SK-N-SH (cell line): Measurements from ENCODE around the gene ICAM5. TPM values are rescaled to one million over a fixed set of nuclear protein-coding genes. Genes with fewer than 3 reads are reported as not detected.

Experiments
- CTCF ChIA-PET: fragments of 300-600, 350-600 bp; formaldehyde crosslinking; extraction: SDS; loops from one replicate; lab custom pipeline; 2021; lab: Yijun Ruan, JAX
- POLR2A ChIA-PET: fragments of 350-600 bp; sonication (Branson Sonifier 250); formaldehyde crosslinking; extraction: SDS; loops from one replicate; lab custom pipeline; 2020; ENCODE audit warnings: antibody characterized with exemption, inconsistent platforms; lab: Yijun Ruan, JAX
- DNase-seq: peaks from one replicate; pipeline ENCODE4 v3.0.0; 2012
- H2AFZ ChIP-seq: fragments of 200-600 bp; sonication (generic); 2 replicates; pipeline ENCODE4 v1.8.1; 2016; ENCODE audit warnings: antibody characterized with exemption, mild to moderate bottlenecking, low read depth
- H3F3A ChIP-seq: fragments of 200-600 bp; sonication (generic); replicated peaks from 2 replicates; pipeline ENCODE3; 2016; ENCODE audit warnings: antibody characterized with exemption, mild to moderate bottlenecking; ENCODE audit not compliant: insufficient read depth
- H3K27ac ChIP-seq, 2 experiments: fragments of 200-500 bp in 1 of 2; fragments of 200-600 bp in 1 of 2; sonication (Bioruptor generic) in 1 of 2; sonication (generic), shearing (Covaris generic) in 1 of 2; 2 replicates each; pipeline versions ENCODE4 v1.5.1 to v1.6.1; 2014 to 2016; ENCODE audit warnings: low read depth in 2 of 2, inconsistent platforms in 1 of 2, low read length in 1 of 2, mild to moderate bottlenecking in 1 of 2, mixed read lengths in 1 of 2
- H3K27me3 ChIP-seq: fragments of 200-600 bp; sonication (generic), shearing (Covaris generic); 2 replicates; pipeline ENCODE4 v1.6.1; 2016; ENCODE audit warnings: mixed run types; ENCODE audit not compliant: insufficient read depth
- H3K36me3 ChIP-seq, 2 experiments: fragments of 200-500 bp in 1 of 2; fragments of 200-600 bp in 1 of 2; sonication (Bioruptor generic) in 1 of 2; sonication (generic) in 1 of 2; replicated peaks in 1 of 2; 2 replicates each; pipeline versions ENCODE3 to v1.5.1; 2014 to 2016; ENCODE audit warnings: low read length in 1 of 2, mild to moderate bottlenecking in 1 of 2; ENCODE audit not compliant: insufficient read depth in 2 of 2, control insufficient read depth in 1 of 2
- H3K4me1 ChIP-seq, 2 experiments: fragments of 200-500 bp in 1 of 2; fragments of 200-600 bp in 1 of 2; sonication (Bioruptor generic) in 1 of 2; sonication (generic), shearing (Covaris generic) in 1 of 2; 2 replicates each; pipeline versions ENCODE4 v1.5.1 to v1.6.1; 2014 to 2016; ENCODE audit warnings: low read depth in 1 of 2, low read length in 1 of 2, mixed run types in 1 of 2; ENCODE audit not compliant: insufficient read depth in 2 of 2, control insufficient read depth in 1 of 2
- H3K4me2 ChIP-seq: fragments of 200-600 bp; sonication (generic), shearing (Covaris generic); 2 replicates; pipeline ENCODE4 v1.6.1; 2017; ENCODE audit warnings: mixed run types
- H3K4me3 ChIP-seq, 2 experiments: fragments of 200-500 bp in 1 of 2; fragments of 200-600 bp in 1 of 2; sonication (Bioruptor generic) in 1 of 2; sonication (generic), shearing (Covaris generic) in 1 of 2; 2 replicates each; pipeline versions ENCODE4 v1.5.1 to v1.8.1; 2014 to 2016; ENCODE audit warnings: low read depth in 2 of 2, inconsistent platforms in 1 of 2, low read length in 1 of 2, mild to moderate bottlenecking in 1 of 2, mixed read lengths in 1 of 2, moderate library complexity in 1 of 2
- H3K79me2 ChIP-seq: fragments of 200-600 bp; sonication (generic); 2 replicates; pipeline ENCODE4 v1.8.1; 2017; ENCODE audit warnings: mild to moderate bottlenecking; ENCODE audit not compliant: insufficient read depth
- H3K9ac ChIP-seq: fragments of 200-600 bp; sonication (generic); 2 replicates; pipeline ENCODE4 v1.6.1; 2017; ENCODE audit warnings: mixed run types
- H3K9me2 ChIP-seq: fragments of 200-600 bp; sonication (generic); 2 replicates; pipeline ENCODE4 v1.6.1; 2017; ENCODE audit warnings: mixed run types
- H3K9me3 ChIP-seq: fragments of 200-600 bp; sonication (generic); 2 replicates; pipeline ENCODE4 v1.6.1; 2017; ENCODE audit warnings: mixed run types, mild to moderate bottlenecking, moderate library complexity
- H4K20me1 ChIP-seq: fragments of 200-600 bp; sonication (generic); 2 replicates; pipeline ENCODE4 v1.6.1; 2017; ENCODE audit warnings: mild to moderate bottlenecking, mixed run types; ENCODE audit not compliant: insufficient read depth
- CHD2 ChIP-seq: fragments of 150-350 bp; IDR thresholded peaks from 2 replicates; pipeline ENCODE4 v1.6.1; 2018; ENCODE audit warnings: low read length; ENCODE audit not compliant: partially characterized antibody
- CTCF ChIP-seq: fragments of 200-600 bp; sonication (generic); IDR thresholded peaks from 2 replicates; pipeline ENCODE4 v1.6.1; 2017; ENCODE audit warnings: antibody characterized with exemption, mild to moderate bottlenecking, moderate library complexity
- EP300 ChIP-seq, 2 experiments: IDR thresholded peaks; 2 replicates each; pipeline versions ENCODE4 v1.4.0 to v1.6.1; 2012; ENCODE audit warnings: borderline replicate concordance in 1 of 2, low read depth in 1 of 2, low read length in 1 of 2
- FOSL2 ChIP-seq: IDR thresholded peaks from 2 replicates; pipeline ENCODE4 v1.4.0; 2012; ENCODE audit warnings: low read depth, mild to moderate bottlenecking, moderate library complexity, borderline replicate concordance
- FOXJ3 ChIP-seq: sonication (generic); formaldehyde crosslinking; IDR thresholded peaks from 2 replicates; pipeline ENCODE4 v1.5.1; 2020; ENCODE audit warnings: mild to moderate bottlenecking, missing genetic modification reagents
- GABPA ChIP-seq: IDR thresholded peaks from 2 replicates; pipeline ENCODE4 v1.4.0; 2012; ENCODE audit warnings: low read depth, mild to moderate bottlenecking
- GATA2 ChIP-seq: sonication (generic); formaldehyde crosslinking; IDR thresholded peaks from 2 replicates; pipeline ENCODE4 v1.5.0; 2020; ENCODE audit warnings: mild to moderate bottlenecking, missing genetic modification reagents
- IRF3 ChIP-seq: fragments of 150-350 bp; IDR thresholded peaks from 2 replicates; pipeline ENCODE4 v1.6.1; 2016; ENCODE audit warnings: mild to moderate bottlenecking, low read depth, low read length
- MEF2A ChIP-seq: IDR thresholded peaks from 2 replicates; pipeline ENCODE4 v1.4.0; 2012; ENCODE audit warnings: low read depth, borderline replicate concordance
- NFIC ChIP-seq: IDR thresholded peaks from 2 replicates; pipeline ENCODE4 v1.4.0; 2012; ENCODE audit warnings: borderline replicate concordance
- NRF1 ChIP-seq: IDR thresholded peaks from 2 replicates; pipeline ENCODE4 v1.6.1; 2012; ENCODE audit warnings: low read depth, mild to moderate bottlenecking, low read length
- POLR2AphosphoS5 ChIP-seq: IDR thresholded peaks from 2 replicates; pipeline ENCODE4 v1.6.1; 2012; ENCODE audit warnings: low read depth, low read length
- RFX5 ChIP-seq: IDR thresholded peaks from 2 replicates; pipeline ENCODE4 v1.6.1; 2012; ENCODE audit warnings: mild to moderate bottlenecking, improper control_type of control experiment, low read length
- RXRA ChIP-seq: IDR thresholded peaks from 2 replicates; pipeline ENCODE4 v1.4.0; 2012; ENCODE audit warnings: low read depth, mild to moderate bottlenecking, borderline replicate concordance
- TAF1 ChIP-seq: IDR thresholded peaks from 2 replicates; pipeline ENCODE4 v1.6.1; 2012; ENCODE audit warnings: low read depth, mild to moderate bottlenecking, low read length, moderate library complexity, borderline replicate concordance
- USF1 ChIP-seq: IDR thresholded peaks from 2 replicates; pipeline ENCODE4 v1.4.0; 2012; ENCODE audit warnings: low read depth, borderline replicate concordance
- USF2 ChIP-seq: fragments of 150-350 bp; IDR thresholded peaks from 2 replicates; pipeline ENCODE4 v1.6.1; 2017; ENCODE audit warnings: antibody characterized with exemption, low read length, low read depth, borderline replicate concordance
- YY1 ChIP-seq: IDR thresholded peaks from 2 replicates; pipeline ENCODE4 v1.4.0; 2012; ENCODE audit warnings: low read depth, mild to moderate bottlenecking
- ZBTB33 ChIP-seq: IDR thresholded peaks from 2 replicates; pipeline ENCODE4 v1.4.0; 2012; ENCODE audit warnings: low read depth, borderline replicate concordance
- WGBS: methylation state at CpG from one replicate; pipeline ENCODE4 v1.1.6; 2017; ENCODE audit warnings: low lambda C conversion rate; 5-methylcytosine and 5-hydroxymethylcytosine counted together
- polyA plus RNA-seq, 3 experiments: library from polyadenylated mRNA; depleted of rRNA; stranded (reverse); fragments of >200 nt; gene quantifications; 2 replicates each; pipeline ENCODE4 v1.2.3, GENCODE V29; 2012

Gene ICAM5
- polyA plus RNA-seq, 1 of the 3 experiments (the other 2 are of a cell fraction) = 5.2 TPM

- CTCF ChIA-PET = interaction anchor here (0.9 to 3.3 kb wide), 4 partner anchors 53 to 76 kb away, joined by 3 to 18 read pairs (median 6); no protein-coding TSS in a partner anchor
Observed at GRCh38 chr19:10335352-10335985, 45.7 kb downstream of the ICAM5 start.

More at GRCh38 chr19:10335352-10335985, 45.7 kb downstream of the ICAM5 start:
- Histone ChIP-seq H2AFZ (peak overlapping the region; percentile 70; the same call in 1 of the 2 replicates), H4K20me1 (peaks cover 18% of the 10 kb centered on the region), H3K9ac (no peak overlapping the region), H3K4me2 (peak overlapping the region; percentile 97), H3K9me2 (no peaks in the 10 kb centered on the region), H3K36me3 (peaks cover under 1% of the 10 kb centered on the region in 2 experiments), H3K79me2 (peaks cover 34% of the 10 kb centered on the region), H3K27me3 (no peaks in the 10 kb centered on the region), H3F3A (no peaks in the 10 kb centered on the region), H3K4me3 (peak overlapping the region; percentile 81 to 95), H3K27ac (peak overlapping the region in 1 of 2 experiments; percentile 50; a peak in 1 of 4 replicates), H3K9me3 (no peaks in the 10 kb centered on the region), H3K4me1 (peaks cover 0 to 22% of the 10 kb centered on the region in 2 experiments; a peak in 1 of 4 replicates)
- no peak for TF ChIP-seq CHD2
- no peak for TF ChIP-seq NFIC
- TF ChIP-seq YY1 = no peak
- TF ChIP-seq GABPA = no peak
- no peak for TF ChIP-seq GATA2 (CRISPR knock-in tag)
- TF ChIP-seq POLR2AphosphoS5 = no peak
- TF ChIP-seq USF2 = no peak
- no peak for TF ChIP-seq FOSL2
- no peak for TF ChIP-seq RXRA
- no peak for TF ChIP-seq CTCF
- TF ChIP-seq TAF1 = no peak
- no peak for TF ChIP-seq RFX5
- no peak for TF ChIP-seq MEF2A
- TF ChIP-seq IRF3 = no peak
- TF ChIP-seq USF1 = no peak
- TF ChIP-seq FOXJ3 (CRISPR knock-in tag) = no peak
- no peak for TF ChIP-seq ZBTB33
- no peak for TF ChIP-seq EP300 (IDR thresholded peaks at IDR 0.05; ENCODE audit: borderline replicate concordance in 1 of 2, low read depth in 1 of 2, low read length in 1 of 2)
- no peak for TF ChIP-seq NRF1
- WGBS = no CpG with 5 or more reads among the region's 26 CpGs
- POLR2A ChIA-PET = interaction anchor here (1.3 to 1.9 kb wide), 2 partner anchors 45 to 196 kb away, joined by 3 to 15 read pairs; partner anchors contain the start of gene TYK2
- no peak for DNase-seq
